COLO668 (cell line): ENCODE measurements around the gene POU3F2.

Source experiments
- DNase-seq: peaks from one replicate; lab custom pipeline; 2025; ENCODE audit not compliant: unreplicated experiment; lab: John Stamatoyannopoulos, UW

POU3F2 gene

GRCh38 chr6:98830146-98830545, 4.2 kb upstream of the POU3F2 start:
- DNase-seq = no peak

DNA sequence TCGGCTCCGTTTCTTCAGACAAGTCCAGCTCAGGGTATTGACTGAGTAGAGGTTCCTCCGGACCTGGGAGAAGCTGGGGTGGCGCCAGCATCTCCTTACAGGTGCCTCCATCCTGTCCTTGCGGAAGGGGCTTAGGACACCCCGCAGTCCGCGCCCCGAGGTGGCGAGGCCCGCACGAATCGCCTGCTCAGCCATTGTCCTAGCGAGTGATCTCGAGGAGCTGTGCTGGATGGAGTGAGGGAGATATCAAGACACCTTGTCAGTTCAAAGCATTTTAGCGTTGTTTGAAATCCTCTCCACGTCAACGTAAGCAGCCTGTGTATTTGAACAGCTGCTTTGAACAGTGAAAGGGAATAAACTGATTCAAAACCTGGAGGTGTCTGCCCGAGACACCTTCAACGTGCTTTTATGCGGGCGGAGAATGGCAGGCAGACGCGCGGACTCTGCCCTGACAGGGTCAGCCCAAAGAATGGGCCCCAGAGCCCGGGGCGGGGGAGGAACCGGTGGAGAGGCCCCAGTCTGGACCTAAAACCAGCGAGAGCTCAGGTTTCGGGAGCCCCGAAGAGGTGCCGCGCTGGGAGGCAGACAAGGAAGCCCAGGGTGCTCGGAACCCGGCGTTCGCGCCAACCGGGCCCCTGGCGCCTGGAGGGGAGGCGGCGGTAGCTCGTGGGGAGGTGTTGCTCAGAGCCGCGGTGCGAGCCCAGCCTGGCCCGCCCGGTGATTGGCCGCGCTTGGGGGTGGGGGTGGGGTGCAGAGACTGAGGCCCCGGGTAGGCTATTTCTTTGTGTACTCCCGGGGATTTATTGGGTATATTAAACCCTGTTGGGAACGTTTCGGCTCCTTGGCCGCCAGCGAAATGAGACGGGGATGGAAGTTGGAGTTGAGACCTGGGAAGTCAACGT, 3.1 kb upstream of the POU3F2 start:
- DNase-seq = peak; percentile 76

- no peak for DNase-seq
These were observed 2.5 kb upstream of the POU3F2 start for GRCh38 chr6:98831959-98832283.

- peak; percentile 75 for DNase-seq
These were observed 1.9 kb upstream of the POU3F2 start for GRCh38 chr6:98832284-98833056.

- DNase-seq = peak; percentile 69
These were observed 1.4 kb upstream of the POU3F2 start for GRCh38 chr6:98833057-98833306.

DNA sequence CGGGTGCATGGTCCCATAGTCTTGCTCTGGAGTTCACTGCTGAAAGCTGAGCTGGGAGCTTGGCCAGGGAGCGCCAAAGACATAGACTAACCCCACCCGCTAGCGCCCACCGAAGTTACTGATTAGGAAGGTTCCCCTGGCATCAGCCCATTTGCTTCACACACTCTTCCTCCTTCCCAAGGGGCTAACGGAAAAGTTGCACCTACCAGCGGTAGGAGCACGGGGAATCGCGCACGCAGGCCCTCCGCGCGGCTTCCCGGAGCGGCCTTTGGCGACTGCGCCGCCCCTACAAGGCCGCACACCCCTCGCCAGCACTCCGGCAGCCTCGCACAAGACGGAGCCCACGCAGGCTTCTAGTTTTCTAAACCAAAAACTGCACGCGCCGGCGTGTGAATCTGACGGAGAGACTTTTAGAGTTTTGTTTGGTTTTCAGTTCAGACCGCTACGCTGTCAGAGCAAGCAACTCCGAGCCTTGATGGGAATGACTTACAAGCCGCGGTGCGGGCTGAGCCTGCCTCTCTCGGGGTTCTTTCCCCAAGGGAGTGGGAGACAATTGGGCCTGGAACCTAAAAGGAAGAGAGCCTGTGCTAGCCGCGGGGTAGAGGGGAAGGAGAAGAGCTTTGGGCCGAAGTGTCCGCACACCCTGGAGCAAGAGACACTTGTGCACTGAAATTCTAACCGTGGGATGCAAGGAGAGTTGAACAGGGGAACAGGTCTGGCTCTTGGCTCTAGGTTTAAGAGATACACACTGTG, 891 bp upstream of the POU3F2 start:
- peak; percentile 58 for DNase-seq

GRCh38 chr6:98835149-98836024, 1.0 kb downstream of the POU3F2 start:
- DNase-seq = peak; percentile 51

DNA sequence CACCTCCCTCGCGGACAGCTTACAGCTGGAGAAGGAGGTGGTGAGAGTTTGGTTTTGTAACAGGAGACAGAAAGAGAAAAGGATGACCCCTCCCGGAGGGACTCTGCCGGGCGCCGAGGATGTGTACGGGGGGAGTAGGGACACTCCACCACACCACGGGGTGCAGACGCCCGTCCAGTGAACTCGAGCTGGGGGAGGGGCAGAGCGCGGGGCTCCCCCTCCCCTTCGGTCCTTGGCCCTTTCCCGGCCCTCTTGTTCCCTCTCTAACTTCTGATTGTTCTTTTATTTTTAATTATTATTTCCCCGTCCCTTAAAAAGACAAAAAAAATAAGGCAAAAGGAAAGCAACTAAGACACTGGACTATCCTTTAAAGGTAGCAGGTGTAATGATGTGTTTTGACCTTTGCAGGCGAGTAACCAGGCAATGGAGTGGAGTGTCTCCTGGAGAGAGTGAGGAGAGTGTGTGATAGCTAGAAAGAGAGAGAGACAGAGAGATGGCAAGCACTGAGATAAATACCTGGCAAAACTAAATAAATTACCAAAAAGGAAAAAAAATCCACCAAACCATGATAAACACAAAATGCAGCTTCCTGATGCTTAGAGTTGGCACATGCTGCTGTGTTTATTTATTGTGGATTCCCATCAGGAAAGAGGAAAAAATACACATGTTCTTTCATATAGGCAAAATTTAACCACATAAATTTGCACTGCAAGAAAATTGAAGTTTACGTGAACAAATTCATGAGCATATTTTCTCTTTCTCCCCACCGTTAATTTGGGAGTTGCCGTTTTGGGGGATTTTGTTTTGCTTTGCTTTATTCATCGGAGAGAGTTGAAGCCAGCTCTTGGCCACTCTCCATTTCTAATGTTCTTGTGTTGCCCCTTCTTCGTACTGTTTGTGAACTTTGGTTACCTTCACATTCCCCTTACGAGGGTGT, 1.9 kb downstream of the POU3F2 start:
- peak; percentile 53 for DNase-seq

GRCh38 chr6:98836962-98837944, 2.9 kb downstream of the POU3F2 start:
- DNase-seq = no peak

DNA sequence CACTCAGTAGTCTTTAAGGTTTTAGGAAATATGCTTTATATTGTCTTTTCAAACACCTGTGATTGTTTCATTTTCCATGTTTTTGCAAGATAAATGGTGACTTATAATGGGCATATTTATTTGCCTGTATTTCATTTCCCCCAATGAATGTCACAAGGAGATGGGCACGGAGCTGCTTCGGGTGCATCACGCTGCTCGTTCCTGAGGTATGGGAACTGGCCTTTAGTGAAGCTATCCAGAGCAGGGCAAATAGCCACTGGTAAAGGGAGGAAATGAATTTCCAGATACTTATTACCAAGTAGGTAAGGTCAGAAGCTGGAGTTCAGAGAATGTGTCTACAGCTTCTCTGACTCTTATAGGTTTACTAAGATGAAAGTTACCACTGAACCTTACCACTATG, 3.7 kb downstream of the POU3F2 start:
- no peak for DNase-seq

DNA sequence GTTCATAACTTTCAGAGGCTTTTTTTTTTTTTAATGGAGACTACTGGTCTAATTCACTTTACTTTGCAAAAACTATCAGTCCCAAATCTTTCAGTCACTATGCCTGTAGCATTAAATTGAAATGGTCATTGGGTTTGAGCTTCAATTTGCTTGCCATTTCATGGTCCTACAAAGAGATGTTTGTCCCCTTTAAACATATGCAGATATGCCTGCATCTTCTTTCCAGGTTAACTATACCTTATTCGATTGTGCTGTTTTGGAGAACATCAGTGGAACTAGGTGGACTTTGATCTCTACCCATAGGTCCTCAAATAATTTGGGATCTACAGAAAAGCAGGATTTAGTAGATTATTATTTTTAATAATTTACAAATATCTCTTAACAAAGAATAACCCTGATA, 4.6 kb downstream of the POU3F2 start:
- no peak for DNase-seq

- DNase-seq = peak; percentile 23
These were observed 5.5 kb downstream of the POU3F2 start for GRCh38 chr6:98839781-98840361.

DNA sequence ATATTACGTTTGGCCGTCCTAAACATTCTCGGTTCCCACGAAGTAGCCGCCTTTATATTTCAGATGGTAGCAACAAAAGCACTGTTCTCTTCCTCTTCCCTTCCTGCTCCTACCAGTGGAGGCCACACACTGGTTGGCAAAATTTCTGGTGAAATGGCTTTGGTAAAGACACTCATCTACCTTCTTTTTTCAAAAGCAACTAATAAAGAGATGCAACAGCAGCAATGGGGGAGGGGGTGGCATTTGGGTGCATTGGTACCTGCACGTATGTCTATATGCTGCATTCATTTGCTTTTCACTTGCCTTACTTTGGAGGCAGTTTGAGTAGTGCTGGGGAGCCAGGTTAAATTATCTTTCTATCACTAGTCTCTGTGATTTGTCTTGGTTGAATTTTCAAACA, 6.0 kb downstream of the POU3F2 start:
- no peak for DNase-seq

- no peak for DNase-seq
These were observed 6.7 kb downstream of the POU3F2 start for GRCh38 chr6:98840996-98841513.

GRCh38 chr6:98841621-98842341, 7.4 kb downstream of the POU3F2 start:
- no peak for DNase-seq

DNA sequence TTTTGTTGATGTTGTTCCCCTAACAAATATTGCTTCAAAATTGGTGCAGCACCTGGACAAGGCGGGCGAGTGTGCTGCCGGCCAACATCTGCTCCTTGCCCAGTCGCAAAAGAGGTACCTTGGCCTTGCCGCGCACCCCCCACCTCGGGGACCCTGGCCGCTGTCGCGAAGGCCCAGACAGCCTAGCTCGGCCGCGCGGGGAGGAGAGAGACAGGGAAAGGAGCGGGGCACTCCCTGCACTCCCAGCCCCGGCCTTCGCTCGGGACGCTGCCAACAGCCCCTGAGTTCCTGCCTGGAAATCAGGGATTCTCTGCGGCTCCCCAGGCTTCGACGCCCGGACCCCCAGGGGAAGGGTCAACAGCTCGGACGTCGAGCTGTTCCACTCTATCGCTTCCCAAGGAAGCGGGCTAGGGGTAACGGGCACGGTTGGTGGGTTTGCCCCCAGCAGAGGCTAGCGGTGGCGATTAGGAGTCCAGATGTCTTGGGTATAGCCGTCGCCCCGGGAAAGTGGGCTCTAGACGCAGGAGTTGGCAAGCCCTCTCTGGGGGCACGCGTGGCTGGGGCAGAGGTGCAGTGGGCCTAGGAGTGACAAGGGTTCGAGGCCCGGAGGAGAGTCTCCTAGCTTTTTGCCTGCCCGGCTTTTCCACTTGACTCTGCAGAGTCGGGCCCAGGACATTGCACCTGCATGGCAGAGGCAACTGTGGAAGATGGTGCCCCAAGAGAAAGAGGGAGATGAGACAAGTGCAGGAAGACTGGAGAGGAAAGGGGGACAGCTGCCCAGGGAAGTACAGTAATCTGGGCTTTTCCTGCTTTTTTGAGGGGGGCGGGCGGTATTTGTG, 8.2 kb downstream of the POU3F2 start:
- DNase-seq = no peak
